NCI-H146 treated with DMSO at 0.1 percent for 48 hours (cell line): ENCODE results near the gene PLEK2.
A peak's percentile ranks its signal among the peaks of the same experiment; 100 is the strongest.
"Not testable (repeated sequence)": the region's sequence is repeated elsewhere in the genome, so short reads cannot be mapped to it uniquely, and the experiment has no call there.

ENCODE experiments used
- DNase-seq: peaks from one replicate; lab custom pipeline; 2025; ENCODE audit not compliant: unreplicated experiment; lab: John Stamatoyannopoulos, UW

The PLEK2 gene

DNA sequence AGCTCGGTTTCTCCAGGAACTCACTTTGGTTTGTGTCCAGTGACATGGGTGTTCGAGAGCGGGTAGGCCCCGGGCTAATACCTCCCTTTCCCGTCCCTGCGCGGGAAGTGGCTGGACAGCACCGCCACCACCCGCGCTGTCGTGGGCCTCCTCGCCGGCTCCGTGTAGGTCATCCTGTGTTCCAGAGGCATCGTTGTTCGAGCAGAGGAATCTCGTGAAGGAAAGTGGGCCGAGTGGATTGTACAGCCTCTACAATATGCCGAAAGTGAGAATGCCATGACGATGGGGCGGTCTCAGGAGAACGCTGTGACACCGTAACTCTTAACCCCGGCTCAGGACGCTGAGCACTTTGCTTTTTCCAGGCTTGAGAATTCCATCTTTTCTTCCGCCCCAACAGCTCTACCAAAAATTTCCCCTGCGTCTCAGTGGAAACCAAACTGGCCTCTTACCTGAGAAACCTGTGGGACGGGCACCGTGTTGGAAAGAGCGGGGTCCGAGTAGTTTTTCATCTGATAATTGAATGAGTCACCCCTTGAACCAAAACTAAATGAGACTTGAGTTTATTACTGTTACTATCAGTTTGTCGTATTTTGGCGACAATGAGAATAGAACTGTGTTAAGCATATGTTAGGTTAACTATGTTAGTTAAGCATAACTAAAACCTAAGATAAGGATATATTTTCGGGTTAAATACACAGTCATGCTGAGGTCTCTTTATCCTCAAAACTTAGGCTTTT, 51.3 kb downstream of the PLEK2 start:
- DNase-seq = no peak

DNA sequence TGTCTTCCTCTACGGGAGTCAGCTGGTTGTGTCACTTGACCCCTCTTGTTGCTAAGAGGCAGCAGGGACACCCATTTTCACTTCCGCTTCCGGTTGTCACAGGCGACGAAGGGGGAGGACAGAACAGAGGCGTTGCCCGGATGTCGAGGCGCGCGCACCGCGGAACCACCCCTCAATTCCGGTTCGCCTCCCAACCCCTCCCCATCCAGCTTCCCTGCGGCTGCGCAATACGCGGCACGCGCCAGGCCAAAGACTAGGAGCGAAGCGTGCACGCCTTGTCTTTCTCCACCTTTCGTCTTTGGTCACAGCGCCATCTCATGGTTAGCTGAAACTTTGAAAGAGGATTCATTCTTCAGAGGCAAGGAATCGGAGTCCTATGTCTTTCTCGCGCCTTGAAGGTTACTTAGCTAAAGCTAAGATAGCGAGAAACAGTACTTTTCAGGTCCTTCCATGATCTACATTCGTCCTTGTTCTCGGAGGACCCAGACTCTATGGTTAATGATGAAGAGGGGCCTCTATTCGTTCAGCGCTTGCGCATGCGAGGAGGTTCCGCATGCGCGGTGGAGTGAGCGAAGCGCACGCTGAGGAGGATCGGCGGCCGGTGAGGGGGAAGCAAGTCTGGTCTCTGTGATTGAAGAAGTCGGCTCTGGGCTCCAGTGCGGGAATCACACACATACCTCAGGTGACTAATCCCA, 52.0 kb downstream of the PLEK2 start, which contains the start of the genes ATP6V1D and EIF2S1:
ATP6V1D (minus strand) TSS at position 30 of the 695 bp plus-strand sequence. CDS start 106 bp downstream, outside the sequence.
EIF2S1 (plus strand) TSS at position 554 of the 695 bp plus-strand sequence. CDS start 4,440 bp downstream, outside the sequence.
- DNase-seq = peak; percentile 90

DNA sequence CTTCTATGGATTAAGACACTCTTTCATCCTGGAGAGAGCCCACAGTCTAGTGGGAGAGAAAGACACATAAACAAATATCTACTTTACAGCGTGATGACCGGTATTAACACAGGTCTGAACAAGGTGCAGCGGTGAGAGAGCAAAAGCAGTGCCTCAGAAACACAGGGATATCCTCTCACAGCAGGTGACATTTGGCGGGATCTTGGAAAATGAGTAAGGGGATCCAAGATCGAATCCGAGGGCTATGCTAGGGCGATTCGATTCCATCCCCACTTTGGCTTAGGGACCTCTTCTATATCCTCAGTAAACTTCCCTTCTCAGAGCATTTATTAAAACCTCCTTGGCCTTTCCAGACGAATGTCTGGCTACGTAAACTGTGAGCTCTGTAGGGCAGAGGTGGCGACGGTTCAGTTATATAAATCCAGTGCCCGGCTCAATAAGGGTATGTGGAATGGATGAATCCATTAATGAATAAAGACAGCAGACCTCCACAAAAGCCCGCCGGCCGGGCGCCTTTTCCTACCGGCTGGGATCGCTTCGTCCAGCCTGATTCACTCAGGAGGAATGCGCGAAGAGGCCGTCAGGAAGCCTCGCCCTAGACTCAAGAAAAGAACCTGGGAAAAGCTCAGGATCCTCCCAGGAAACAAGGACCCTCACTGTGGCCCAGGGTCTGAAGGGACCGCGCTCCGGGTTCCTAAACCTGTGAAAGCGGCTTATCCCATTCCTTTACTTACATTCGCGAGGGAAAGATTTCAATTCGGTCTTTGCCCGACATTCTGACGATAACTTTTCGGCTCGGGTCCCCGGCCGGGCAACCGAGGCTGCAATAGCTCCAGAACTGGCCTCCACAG, 52.8 kb downstream of the PLEK2 start:
- no peak for DNase-seq

- no peak for DNase-seq
Measured at GRCh38 chr14:67357969-67358354, 54.0 kb downstream of the PLEK2 start.

DNA sequence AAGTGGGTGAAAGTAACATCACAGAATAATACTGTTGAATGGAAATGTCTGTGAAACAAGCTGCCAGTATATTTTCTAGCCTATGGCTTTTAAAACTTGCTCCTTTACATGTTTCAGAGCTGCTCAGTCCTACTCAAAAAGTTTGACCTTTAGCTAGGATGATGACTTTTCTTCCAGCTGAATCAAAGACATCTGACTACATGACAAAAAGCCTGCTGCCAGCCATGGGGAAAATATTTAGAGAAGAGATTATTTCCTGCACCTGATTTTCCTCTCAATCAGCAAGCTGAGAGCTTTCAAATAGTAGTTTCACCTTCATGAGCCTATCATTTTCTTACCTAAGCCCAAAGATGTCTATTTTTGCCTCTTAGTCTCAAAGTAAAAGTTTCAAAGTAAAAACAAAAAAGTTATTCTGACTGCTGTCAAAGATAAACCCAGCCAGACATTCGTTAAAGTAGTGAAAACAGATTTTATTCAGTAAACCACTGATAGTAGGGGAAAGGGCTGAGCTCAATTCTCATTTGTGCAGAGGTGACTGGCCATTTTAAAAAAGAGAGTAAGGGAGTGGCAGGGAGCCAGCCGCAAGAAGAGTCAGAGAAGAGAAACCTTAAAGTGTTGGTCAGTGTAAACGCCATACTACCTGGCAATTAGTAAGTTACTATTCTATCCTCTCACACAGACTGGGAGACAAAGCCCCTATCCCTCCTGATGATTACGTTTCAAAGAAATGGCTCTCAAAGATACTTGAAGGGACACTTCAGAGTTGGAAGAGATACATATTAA, 54.6 kb downstream of the PLEK2 start:
- no peak for DNase-seq

DNA sequence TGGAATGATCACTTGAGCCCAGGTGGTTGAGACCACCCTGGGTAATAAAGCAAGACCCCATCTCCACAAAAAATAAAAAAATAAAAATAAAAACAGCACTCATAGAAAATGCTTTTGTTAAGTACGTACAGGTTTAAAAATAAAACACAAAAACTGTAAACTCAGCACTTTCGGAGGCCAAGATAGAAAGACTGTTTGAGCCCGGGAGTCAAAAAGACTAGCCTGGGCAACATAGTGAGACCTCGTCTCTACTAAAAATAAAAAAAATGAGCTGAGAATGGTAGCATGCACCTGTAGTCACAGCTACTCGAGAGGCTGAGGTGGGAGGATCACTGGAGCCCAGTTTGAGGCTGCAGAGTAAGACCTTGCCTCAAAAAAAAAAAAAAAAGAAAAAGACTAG, 59.9 kb downstream of the PLEK2 start:
- no peak for DNase-seq

- DNase-seq = no peak
Measured at GRCh38 chr14:67345583-67345982, 66.4 kb downstream of the PLEK2 start.

DNA sequence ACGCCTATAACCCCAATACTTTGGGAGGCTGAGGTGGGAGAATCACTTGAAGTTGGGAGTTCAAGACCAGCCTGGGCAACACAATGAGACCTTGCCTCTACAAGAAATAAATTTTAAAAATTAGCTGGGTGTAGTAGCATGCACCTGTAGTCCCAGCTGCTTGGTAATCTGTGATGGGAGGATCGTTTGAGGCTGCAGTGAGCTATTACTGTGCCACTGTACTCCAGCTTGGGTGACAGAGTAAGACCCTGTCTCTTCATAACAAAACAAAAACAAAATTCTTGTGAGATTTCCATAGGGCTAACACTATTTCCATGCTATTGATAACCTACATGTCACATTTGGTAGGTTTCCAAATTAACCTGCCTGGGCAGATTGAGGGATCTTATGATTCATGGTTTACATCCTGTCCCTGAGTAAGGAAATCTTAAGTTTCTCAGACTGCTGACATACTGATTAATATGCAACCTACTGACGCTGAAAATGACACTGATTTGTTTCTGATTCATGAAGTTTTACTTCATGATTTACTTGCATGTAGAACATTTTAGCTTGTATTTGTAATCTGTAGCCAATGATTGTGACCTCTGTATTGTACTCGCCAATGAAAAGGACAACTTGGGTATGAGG, 68.2 kb downstream of the PLEK2 start:
- no peak for DNase-seq

DNA sequence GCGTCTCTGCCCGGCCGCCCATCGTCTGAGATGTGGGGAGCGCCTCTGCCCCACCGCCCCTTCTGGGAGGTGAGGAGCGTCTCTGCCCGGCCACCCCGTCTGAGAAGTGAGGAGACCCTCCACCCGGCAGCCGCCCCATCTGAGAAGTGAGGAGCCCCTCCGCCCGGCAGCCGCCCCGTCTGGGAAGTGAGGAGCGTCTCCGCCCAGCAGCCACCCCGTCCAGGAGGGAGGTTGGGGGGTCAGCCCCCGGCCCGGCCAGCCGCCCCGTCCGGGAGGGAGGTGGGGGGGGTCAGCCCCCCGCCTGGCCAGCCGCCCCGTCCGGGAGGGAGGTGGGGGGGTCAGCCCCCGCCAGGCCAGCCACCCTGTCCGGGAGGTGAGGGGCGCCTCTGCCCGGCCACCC, 70.7 kb downstream of the PLEK2 start:
- DNase-seq = not testable (repeated sequence)
